ENCODE measurements around the gene SAMD11.

Gene SAMD11

GRCh38 chr1:905071-905749, 18.5 kb upstream of the SAMD11 start:
- DNase-seq = no peak

GRCh38 chr1:905811-906599, 17.7 kb upstream of the SAMD11 start:
- no peak for DNase-seq

- no peak for DNase-seq
These were observed 16.9 kb upstream of the SAMD11 start for GRCh38 chr1:906600-907420.

GRCh38 chr1:907611-908451, 15.9 kb upstream of the SAMD11 start:
- DNase-seq = no peak

- DNase-seq = no peak
These were observed 15.1 kb upstream of the SAMD11 start for GRCh38 chr1:908661-909060.

GRCh38 chr1:909861-910310, 13.8 kb upstream of the SAMD11 start:
- no peak for DNase-seq

- no peak for DNase-seq
These were observed 13.3 kb upstream of the SAMD11 start for GRCh38 chr1:910311-910880.

- DNase-seq = no peak
These were observed 12.6 kb upstream of the SAMD11 start for GRCh38 chr1:910881-911721.

- DNase-seq = no peak
These were observed 11.6 kb upstream of the SAMD11 start for GRCh38 chr1:911875-912739.

- no peak for DNase-seq
These were observed 10.9 kb upstream of the SAMD11 start for GRCh38 chr1:912740-913301.

- no peak for DNase-seq
These were observed 10.1 kb upstream of the SAMD11 start for GRCh38 chr1:913491-914130.

GRCh38 chr1:914131-914890, 9.4 kb upstream of the SAMD11 start:
- no peak for DNase-seq

- no peak for DNase-seq
These were observed 8.8 kb upstream of the SAMD11 start for GRCh38 chr1:914891-915280.

- DNase-seq = no peak
These were observed 8.2 kb upstream of the SAMD11 start for GRCh38 chr1:915295-916172.

- DNase-seq = no peak
These were observed 7.3 kb upstream of the SAMD11 start for GRCh38 chr1:916173-917075.

GRCh38 chr1:917076-917459, 6.7 kb upstream of the SAMD11 start:
- DNase-seq = no peak
